Measurements from ENCODE around the gene ADAM10.

ADAM10 gene

GRCh38 chr15:58549013-58549784 is 200.3 kb downstream of the ADAM10 start:
- peak; percentile 97 for DNase-seq

- peak; percentile 32 for DNase-seq
Observed at GRCh38 chr15:58548308-58549012, 201.0 kb downstream of the ADAM10 start.

GRCh38 chr15:58547628-58548307 is 201.7 kb downstream of the ADAM10 start:
- DNase-seq = no peak

GRCh38 chr15:58546635-58547627 is 202.6 kb downstream of the ADAM10 start:
- no peak for DNase-seq

- DNase-seq = no peak
Observed at GRCh38 chr15:58546066-58546591, 203.4 kb downstream of the ADAM10 start.

- no peak for DNase-seq
Observed at GRCh38 chr15:58545307-58546065, 204.0 kb downstream of the ADAM10 start.

GRCh38 chr15:58544756-58545155 is 204.8 kb downstream of the ADAM10 start:
- peak; percentile 40 for DNase-seq

GRCh38 chr15:58543664-58544335 is 205.7 kb downstream of the ADAM10 start:
- DNase-seq = no peak

GRCh38 chr15:58541410-58542087 is 208.0 kb downstream of the ADAM10 start:
- DNase-seq = no peak

- DNase-seq = no peak
Observed at GRCh38 chr15:58539548-58539947, 210.0 kb downstream of the ADAM10 start.

GRCh38 chr15:58538901-58539300 is 210.6 kb downstream of the ADAM10 start:
- DNase-seq = no peak

Data from NCI-H82 (cell line).